ENCODE data around the gene MTF1. TPM values are rescaled to one million over a fixed set of nuclear protein-coding genes. Genes with fewer than 3 reads are reported as not detected.
A peak's percentile ranks its signal among the peaks of the same experiment; 100 is the strongest.
"Not testable (repeated sequence)": the region's sequence is repeated elsewhere in the genome, so short reads cannot be mapped to it uniquely, and the experiment has no call there.

Gene MTF1
- total RNA-seq (2014; rRNA removed; shearing (Covaris generic); ENCODE audit: low replicate concordance) = 2.3 and 5.1 TPM in 2 replicates

DNA sequence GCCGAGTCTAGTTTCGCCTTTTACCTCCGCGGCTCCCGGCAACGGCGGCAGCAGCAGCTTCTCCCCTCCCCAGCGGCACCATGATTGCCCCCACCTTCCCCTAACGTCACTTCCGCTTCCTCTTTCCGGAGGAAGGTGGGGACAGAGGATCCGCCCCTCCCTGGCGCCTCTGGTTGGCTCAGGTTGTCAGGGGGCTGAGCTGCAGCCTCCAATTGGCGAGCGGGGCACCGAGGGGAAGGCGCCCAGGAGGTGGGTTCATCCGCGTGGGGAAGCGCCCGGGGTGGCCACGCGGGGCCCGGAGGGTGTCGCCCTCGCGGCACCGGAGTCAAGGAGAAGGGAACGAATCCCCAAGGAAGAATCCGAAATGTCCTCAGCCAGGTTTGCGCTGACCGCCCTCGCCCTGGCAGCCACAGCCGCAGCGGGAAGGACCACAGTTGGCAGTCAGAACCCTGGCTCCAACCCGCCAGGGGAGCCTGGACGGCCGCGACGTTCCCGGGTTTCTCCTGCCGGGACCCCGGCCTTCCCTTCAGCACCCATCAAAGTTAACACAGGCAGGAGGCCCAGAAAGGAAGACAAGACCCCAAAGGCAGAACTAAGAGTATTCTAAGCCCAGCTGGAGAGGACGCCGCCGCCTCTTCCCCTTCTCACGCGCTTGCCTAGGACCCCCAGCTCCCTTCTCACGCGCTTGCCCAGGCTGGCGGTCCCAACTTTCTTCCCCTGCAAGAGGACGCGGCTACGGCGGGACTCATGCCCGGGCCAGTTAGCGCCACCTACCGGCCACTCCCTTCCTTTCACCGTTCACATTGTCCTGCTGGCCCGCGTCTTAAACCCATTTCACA is at the start of gene MTF1:
Gene MTF1 (minus strand): TSS at position 86 of the 839 bp plus-strand sequence. CDS start 1,934 bp downstream, outside the sequence.
- peaks cover 31% of the 10 kb centered on the region for H3K4me1 ChIP-seq (ENCODE audit: low read length)
- peak within 1 kb of the TSS; percentile 90 for H3K4me2 ChIP-seq (ENCODE audit: low read depth, low read length, poor library complexity, severe bottlenecking)
- peak within 1 kb of the TSS; percentile 88 for H3K9ac ChIP-seq (ENCODE audit: low read length)
- H3K79me2 ChIP-seq (ENCODE audit: low read length) = peaks cover 44% of the 10 kb centered on the region
- peak within 1 kb of the TSS; percentile 91 for H3K4me3 ChIP-seq (ENCODE audit: low read length)
- H3K9me2 ChIP-seq (replicated peaks; ENCODE audit: insufficient read depth, low read length) = no peaks in the 10 kb centered on the region
- peaks cover 24% of the 10 kb centered on the region; the same call in 1 of the 2 replicates for H3K36me3 ChIP-seq (ENCODE audit: insufficient read depth, low read length)
- peak within 1 kb of the TSS; percentile 68 for H3K27ac ChIP-seq (ENCODE audit: low read length)
- peaks cover 5% of the 10 kb centered on the region; the same call in 1 of the 2 replicates for H4K20me1 ChIP-seq (ENCODE audit: insufficient read depth, low read depth, low read length)
- DNase-seq = peak; percentile 99
- peak within 1 kb of the TSS; percentile 34; the same call in 1 of the 2 replicates for H2AFZ ChIP-seq (ENCODE audit: low read length)
- no peaks in the 10 kb centered on the region for H3K9me3 ChIP-seq (ENCODE audit: low read length)
- no peaks in the 10 kb centered on the region for H3K27me3 ChIP-seq (ENCODE audit: low read length)

DNA sequence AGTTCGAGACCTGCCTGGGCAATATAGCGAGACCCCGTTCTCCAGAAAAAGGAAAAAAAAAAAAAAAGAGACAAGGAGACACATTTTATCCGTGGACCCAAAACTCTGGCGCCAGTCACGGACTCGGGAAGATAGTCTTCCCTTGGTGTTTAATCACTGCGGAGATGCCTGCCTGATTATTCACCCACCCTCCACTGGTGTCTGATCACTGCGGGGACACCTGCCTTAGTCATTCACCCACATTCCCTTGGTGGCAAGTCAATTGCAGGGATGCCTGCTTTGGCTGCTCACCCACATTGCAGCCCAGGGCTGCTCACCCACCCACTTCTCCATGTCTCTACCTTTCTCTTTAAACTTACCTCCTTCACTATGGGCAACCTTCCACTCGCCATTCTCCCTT is 49.1 kb upstream of the MTF1 start:
- not testable (repeated sequence) for H2AFZ ChIP-seq (ENCODE audit: low read length); H3K4me2 ChIP-seq (ENCODE audit: low read depth, low read length, poor library complexity, severe bottlenecking); H3K27ac ChIP-seq (ENCODE audit: low read length); H3K4me1 ChIP-seq (ENCODE audit: low read length); H4K20me1 ChIP-seq (ENCODE audit: insufficient read depth, low read depth, low read length); H3K4me3 ChIP-seq (ENCODE audit: low read length); H3K9ac ChIP-seq (ENCODE audit: low read length); DNase-seq; H3K9me2 ChIP-seq (replicated peaks; ENCODE audit: insufficient read depth, low read length); H3K27me3 ChIP-seq (ENCODE audit: low read length)
- H3K36me3 ChIP-seq (ENCODE audit: insufficient read depth, low read length) = peaks cover 25% of the 10 kb centered on the region
- H3K9me3 ChIP-seq (ENCODE audit: low read length) = peaks cover 19% of the 10 kb centered on the region
- H3K79me2 ChIP-seq (ENCODE audit: low read length) = peaks cover 55% of the 10 kb centered on the region

- peaks cover 60% of the 10 kb centered on the region for H3K79me2 ChIP-seq (ENCODE audit: low read length)
- H3K27me3 ChIP-seq (ENCODE audit: low read length); H3K9ac ChIP-seq (ENCODE audit: low read length); H2AFZ ChIP-seq (ENCODE audit: low read length); H3K4me3 ChIP-seq (ENCODE audit: low read length); H4K20me1 ChIP-seq (ENCODE audit: insufficient read depth, low read depth, low read length); H3K27ac ChIP-seq (ENCODE audit: low read length); H3K4me1 ChIP-seq (ENCODE audit: low read length); DNase-seq; H3K4me2 ChIP-seq (ENCODE audit: low read depth, low read length, poor library complexity, severe bottlenecking); H3K9me2 ChIP-seq (replicated peaks; ENCODE audit: insufficient read depth, low read length): not testable (repeated sequence)
- H3K9me3 ChIP-seq (ENCODE audit: low read length) = peaks cover 19% of the 10 kb centered on the region
- H3K36me3 ChIP-seq (ENCODE audit: insufficient read depth, low read length) = peaks cover 25% of the 10 kb centered on the region
These were observed 48.2 kb upstream of the MTF1 start for GRCh38 chr1:37907416-37908125.

GRCh38 chr1:37906591-37906990 is 47.2 kb upstream of the MTF1 start:
- H3K27me3 ChIP-seq (ENCODE audit: low read length); DNase-seq; H3K4me1 ChIP-seq (ENCODE audit: low read length); H3K4me3 ChIP-seq (ENCODE audit: low read length); H3K27ac ChIP-seq (ENCODE audit: low read length); H3K9me2 ChIP-seq (replicated peaks; ENCODE audit: insufficient read depth, low read length); H4K20me1 ChIP-seq (ENCODE audit: insufficient read depth, low read depth, low read length); H3K4me2 ChIP-seq (ENCODE audit: low read depth, low read length, poor library complexity, severe bottlenecking); H2AFZ ChIP-seq (ENCODE audit: low read length); H3K9ac ChIP-seq (ENCODE audit: low read length): not testable (repeated sequence)
- Histone ChIP-seq H3K9me3 (ENCODE audit: low read length) (peaks cover 11% of the 10 kb centered on the region), H3K36me3 (ENCODE audit: insufficient read depth, low read length) (peaks cover 18% of the 10 kb centered on the region), H3K79me2 (ENCODE audit: low read length) (peaks cover 56% of the 10 kb centered on the region)

GRCh38 chr1:37905727-37906126 is 46.3 kb upstream of the MTF1 start:
- H2AFZ ChIP-seq (ENCODE audit: low read length) = no peak overlapping the region
- H3K4me3 ChIP-seq (ENCODE audit: low read length) = no peak overlapping the region
- no peaks in the 10 kb centered on the region for H4K20me1 ChIP-seq (ENCODE audit: insufficient read depth, low read depth, low read length)
- peaks cover 15% of the 10 kb centered on the region for H3K36me3 ChIP-seq (ENCODE audit: insufficient read depth, low read length)
- H3K9ac ChIP-seq (ENCODE audit: low read length) = no peak overlapping the region
- no peaks in the 10 kb centered on the region for H3K9me2 ChIP-seq (replicated peaks; ENCODE audit: insufficient read depth, low read length)
- H3K9me3 ChIP-seq (ENCODE audit: low read length) = peaks cover 11% of the 10 kb centered on the region
- H3K79me2 ChIP-seq (ENCODE audit: low read length) = peaks cover 57% of the 10 kb centered on the region
- no peak overlapping the region for H3K4me2 ChIP-seq (ENCODE audit: low read depth, low read length, poor library complexity, severe bottlenecking)
- no peak overlapping the region for H3K27ac ChIP-seq (ENCODE audit: low read length)
- no peaks in the 10 kb centered on the region for H3K27me3 ChIP-seq (ENCODE audit: low read length)
- no peak for DNase-seq
- no peaks in the 10 kb centered on the region for H3K4me1 ChIP-seq (ENCODE audit: low read length)

DNA sequence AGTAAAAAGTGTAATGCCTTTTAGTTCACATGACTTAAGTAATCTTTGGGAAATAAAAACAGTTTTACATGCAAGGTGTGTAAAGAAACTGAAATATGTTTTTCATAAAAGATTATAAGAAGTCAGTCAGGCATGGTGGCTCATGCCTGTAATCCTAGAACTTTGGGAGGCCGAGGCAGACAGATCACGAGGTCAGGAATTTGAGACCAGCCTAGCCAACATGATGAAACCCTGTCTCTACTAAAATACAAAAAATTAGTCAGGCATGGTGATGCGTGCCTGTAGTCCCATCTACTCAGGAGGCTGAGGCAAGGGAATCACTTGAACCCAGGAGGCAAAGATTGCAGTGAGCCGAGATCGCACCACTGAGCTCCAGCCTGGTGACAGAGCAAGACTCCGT is 44.5 kb upstream of the MTF1 start:
- H3K9ac ChIP-seq (ENCODE audit: low read length); H3K27me3 ChIP-seq (ENCODE audit: low read length); H3K4me2 ChIP-seq (ENCODE audit: low read depth, low read length, poor library complexity, severe bottlenecking); H3K27ac ChIP-seq (ENCODE audit: low read length); H4K20me1 ChIP-seq (ENCODE audit: insufficient read depth, low read depth, low read length); H2AFZ ChIP-seq (ENCODE audit: low read length); H3K4me3 ChIP-seq (ENCODE audit: low read length); H3K9me2 ChIP-seq (replicated peaks; ENCODE audit: insufficient read depth, low read length); DNase-seq; H3K4me1 ChIP-seq (ENCODE audit: low read length): not testable (repeated sequence)
- peaks cover 11% of the 10 kb centered on the region for H3K9me3 ChIP-seq (ENCODE audit: low read length)
- peaks cover 15% of the 10 kb centered on the region for H3K36me3 ChIP-seq (ENCODE audit: insufficient read depth, low read length)
- peaks cover 57% of the 10 kb centered on the region for H3K79me2 ChIP-seq (ENCODE audit: low read length)

- H3K4me2 ChIP-seq (ENCODE audit: low read depth, low read length, poor library complexity, severe bottlenecking) = no peak overlapping the region
- H3K27ac ChIP-seq (ENCODE audit: low read length) = no peak overlapping the region
- H3K9me3 ChIP-seq (ENCODE audit: low read length) = peaks cover 11% of the 10 kb centered on the region
- H3K4me3 ChIP-seq (ENCODE audit: low read length) = no peak overlapping the region
- no peak for DNase-seq
- H3K9ac ChIP-seq (ENCODE audit: low read length) = no peak overlapping the region
- H3K27me3 ChIP-seq (ENCODE audit: low read length) = no peaks in the 10 kb centered on the region
- H4K20me1 ChIP-seq (ENCODE audit: insufficient read depth, low read depth, low read length) = no peaks in the 10 kb centered on the region
- H3K36me3 ChIP-seq (ENCODE audit: insufficient read depth, low read length) = peaks cover 15% of the 10 kb centered on the region
- no peaks in the 10 kb centered on the region for H3K9me2 ChIP-seq (replicated peaks; ENCODE audit: insufficient read depth, low read length)
- H3K79me2 ChIP-seq (ENCODE audit: low read length) = peaks cover 62% of the 10 kb centered on the region
- H2AFZ ChIP-seq (ENCODE audit: low read length) = no peak overlapping the region
- no peaks in the 10 kb centered on the region for H3K4me1 ChIP-seq (ENCODE audit: low read length)
These were observed 43.6 kb upstream of the MTF1 start for GRCh38 chr1:37902983-37903382.

GRCh38 chr1:37901893-37902225 is 42.5 kb upstream of the MTF1 start:
- Histone ChIP-seq H3K9ac (ENCODE audit: low read length) (no peak overlapping the region), H3K9me2 (replicated peaks; ENCODE audit: insufficient read depth, low read length) (no peaks in the 10 kb centered on the region), H3K79me2 (ENCODE audit: low read length) (peaks cover 58% of the 10 kb centered on the region), H2AFZ (ENCODE audit: low read length) (no peak overlapping the region), H3K27ac (ENCODE audit: low read length) (no peak overlapping the region), H3K27me3 (ENCODE audit: low read length) (no peaks in the 10 kb centered on the region), H3K4me1 (ENCODE audit: low read length) (no peaks in the 10 kb centered on the region), H3K4me3 (ENCODE audit: low read length) (no peak overlapping the region), H4K20me1 (ENCODE audit: insufficient read depth, low read depth, low read length) (no peaks in the 10 kb centered on the region), H3K4me2 (ENCODE audit: low read depth, low read length, poor library complexity, severe bottlenecking) (no peak overlapping the region), H3K36me3 (ENCODE audit: insufficient read depth, low read length) (peaks cover 12% of the 10 kb centered on the region), H3K9me3 (ENCODE audit: low read length) (peaks cover 7% of the 10 kb centered on the region)
- no peak for DNase-seq

Measured in Karpas-422 (cell line).